Activated CD8-positive, alpha-beta T cell treated with anti-CD3 and anti-CD28 coated beads for 36 hours (primary cell): ENCODE data around the gene MED22. TPM values are rescaled to one million over a fixed set of nuclear protein-coding genes. Genes with fewer than 3 reads are reported as not detected.
"Not testable (repeated sequence)": the region's sequence is repeated elsewhere in the genome, so short reads cannot be mapped to it uniquely, and the experiment has no call there.

Source experiments
- ATAC-seq: fragments of 200-7000 bp; cut with Tn5 transposase; one replicate; pipeline ENCODE4 v1.10.0; 2021; ENCODE audit warnings: mild to moderate bottlenecking, moderate library complexity
- CTCF ChIA-PET: fragments of 350-600 bp; sonication (Branson Sonifier 250); formaldehyde crosslinking; loops from one replicate; lab custom pipeline; 2021; ENCODE audit warnings: antibody characterized with exemption; lab: Charles Lee
- POLR2A ChIA-PET: fragments of 350-600 bp; sonication (Branson Sonifier 250); formaldehyde crosslinking; loops from one replicate; lab custom pipeline; 2021; ENCODE audit warnings: antibody characterized with exemption; lab: Charles Lee
- DNase-seq: peaks from one replicate; pipeline ENCODE4 v3.0.0-alpha.2; 2020
- H3K27ac Mint-ChIP-seq: one replicate; pipeline ENCODE4 v1.8.0; 2021; ENCODE audit warnings: mild to moderate bottlenecking, mixed read lengths
- H3K27me3 Mint-ChIP-seq: one replicate; pipeline ENCODE4 v1.8.0; 2021; ENCODE audit warnings: mixed read lengths
- H3K36me3 Mint-ChIP-seq: one replicate; pipeline ENCODE4 v1.8.0; 2021; ENCODE audit warnings: low read depth, mixed read lengths
- H3K4me1 Mint-ChIP-seq: one replicate; pipeline ENCODE4 v1.8.0; 2021; ENCODE audit warnings: low read depth, mixed read lengths
- H3K4me3 Mint-ChIP-seq: one replicate; pipeline ENCODE4 v1.8.0; 2021; ENCODE audit warnings: mild to moderate bottlenecking, moderate library complexity, mixed read lengths
- H3K9me3 Mint-ChIP-seq: one replicate; pipeline ENCODE4 v1.8.0; 2021; ENCODE audit warnings: mixed read lengths
- intact Hi-C: fragments of 100-400 bp; cut with micrococcal nuclease; formaldehyde crosslinking; loops from one replicate; pipeline ENCODE4 v1.10.0; 2022
- total RNA-seq, 2 experiments: library from RNA; stranded (reverse); gene quantifications; one replicate each; pipeline ENCODE4 v1.2.3, GENCODE V29; 2021
- TF ChIP-seq, protein P1 (sequence below): fragments of 200-600 bp; IDR thresholded peaks from one replicate; pipeline ENCODE4 v1.8.0; 2022; ENCODE audit warnings: antibody characterized with exemption, mild to moderate bottlenecking

Gene MED22
- total RNA-seq, 2 experiments from 2014 or later: 23.4 to 29.0 TPM

DNA sequence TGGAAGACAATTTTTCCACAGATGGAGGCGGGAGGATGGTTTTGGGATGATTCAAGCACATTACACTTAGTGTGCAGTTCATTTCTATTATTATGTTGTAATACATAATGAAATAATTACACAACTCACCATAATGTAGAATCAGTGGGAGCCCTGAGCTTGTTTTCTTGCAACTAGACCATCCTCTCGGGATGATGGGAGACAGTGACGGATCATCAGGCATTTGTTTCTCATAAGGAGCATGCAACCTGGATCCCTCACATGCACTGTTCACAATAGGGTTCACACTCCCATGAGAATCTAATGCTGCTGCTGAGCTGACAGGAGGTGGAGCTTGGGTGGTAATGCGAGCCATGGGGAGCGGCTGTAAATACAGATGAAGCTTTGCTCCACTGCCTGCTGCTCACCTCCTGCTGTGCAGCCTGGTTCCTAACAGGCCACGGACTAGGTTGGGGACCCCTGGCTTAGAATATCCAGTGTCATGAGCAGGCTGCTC, 29.8 kb upstream of the MED22 start:
- POLR2A ChIA-PET: interaction anchor here (1.4 to 1.8 kb wide), 6 partner anchors 10 to 36 kb away, joined by 3 to 9 read pairs (median 4); partner anchors contain the start of genes MED22 and RPL7A
- Mint-ChIP-seq H3K36me3 (peaks cover 21% of the 10 kb centered on the region), H3K4me3 (no peak overlapping the region), H3K27me3 (no peaks in the 10 kb centered on the region), H3K27ac (no peak overlapping the region), H3K9me3 (no peaks in the 10 kb centered on the region), H3K4me1 (peaks cover 16% of the 10 kb centered on the region)
- TF ChIP-seq, protein P1, sequence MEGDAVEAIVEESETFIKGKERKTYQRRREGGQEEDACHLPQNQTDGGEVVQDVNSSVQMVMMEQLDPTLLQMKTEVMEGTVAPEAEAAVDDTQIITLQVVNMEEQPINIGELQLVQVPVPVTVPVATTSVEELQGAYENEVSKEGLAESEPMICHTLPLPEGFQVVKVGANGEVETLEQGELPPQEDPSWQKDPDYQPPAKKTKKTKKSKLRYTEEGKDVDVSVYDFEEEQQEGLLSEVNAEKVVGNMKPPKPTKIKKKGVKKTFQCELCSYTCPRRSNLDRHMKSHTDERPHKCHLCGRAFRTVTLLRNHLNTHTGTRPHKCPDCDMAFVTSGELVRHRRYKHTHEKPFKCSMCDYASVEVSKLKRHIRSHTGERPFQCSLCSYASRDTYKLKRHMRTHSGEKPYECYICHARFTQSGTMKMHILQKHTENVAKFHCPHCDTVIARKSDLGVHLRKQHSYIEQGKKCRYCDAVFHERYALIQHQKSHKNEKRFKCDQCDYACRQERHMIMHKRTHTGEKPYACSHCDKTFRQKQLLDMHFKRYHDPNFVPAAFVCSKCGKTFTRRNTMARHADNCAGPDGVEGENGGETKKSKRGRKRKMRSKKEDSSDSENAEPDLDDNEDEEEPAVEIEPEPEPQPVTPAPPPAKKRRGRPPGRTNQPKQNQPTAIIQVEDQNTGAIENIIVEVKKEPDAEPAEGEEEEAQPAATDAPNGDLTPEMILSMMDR: no peak
- no peak for ATAC-seq
- CTCF ChIA-PET: interaction anchor here (0.7 to 2.1 kb wide), 4 partner anchors 18 to 231 kb away, joined by 3 to 6 read pairs (median 4); no protein-coding TSS in a partner anchor
- intact Hi-C loops: loop anchor here (10.0 kb wide), 1 partner anchor 107 kb away; no protein-coding TSS in a partner anchor
- no peak for DNase-seq

DNA sequence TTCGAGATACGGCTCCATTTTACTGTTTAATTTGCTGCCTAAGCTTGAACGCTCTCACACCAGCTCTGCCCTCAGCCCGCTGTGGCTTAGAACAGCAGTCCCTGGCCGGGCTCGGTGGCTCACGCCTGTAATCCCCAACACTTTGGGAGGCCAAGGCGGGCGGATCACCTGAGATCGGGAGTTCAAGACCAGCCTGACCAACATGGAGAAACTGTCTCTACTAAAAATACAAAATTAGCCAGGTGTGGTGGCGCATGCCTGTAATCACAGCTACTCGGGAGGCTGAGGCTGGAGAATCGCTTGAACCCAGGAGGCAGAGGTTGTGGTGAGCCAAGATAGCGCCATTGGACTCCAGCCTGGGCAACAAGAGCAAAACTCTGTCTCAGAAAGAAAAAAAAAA, 29.3 kb upstream of the MED22 start:
- H3K9me3 Mint-ChIP-seq, H3K27ac Mint-ChIP-seq, DNase-seq, ATAC-seq, H3K27me3 Mint-ChIP-seq: not testable (repeated sequence)
- Mint-ChIP-seq H3K4me3 (peak overlapping the region; percentile 54), H3K4me1 (peaks cover 21% of the 10 kb centered on the region), H3K36me3 (peaks cover 26% of the 10 kb centered on the region)
- intact Hi-C loops: loop anchor here (10.0 kb wide), 1 partner anchor 108 kb away; no protein-coding TSS in a partner anchor
- CTCF ChIA-PET: interaction anchor here (0.7 to 2.1 kb wide), 7 partner anchors 17 to 233 kb away, joined by 3 to 6 read pairs (median 4); no protein-coding TSS in a partner anchor
- POLR2A ChIA-PET: interaction anchor here (1.0 to 1.8 kb wide), 9 partner anchors 9 to 35 kb away, joined by 3 to 9 read pairs (median 4); partner anchors contain the start of genes MED22, RPL7A, SURF1 and SURF2

DNA sequence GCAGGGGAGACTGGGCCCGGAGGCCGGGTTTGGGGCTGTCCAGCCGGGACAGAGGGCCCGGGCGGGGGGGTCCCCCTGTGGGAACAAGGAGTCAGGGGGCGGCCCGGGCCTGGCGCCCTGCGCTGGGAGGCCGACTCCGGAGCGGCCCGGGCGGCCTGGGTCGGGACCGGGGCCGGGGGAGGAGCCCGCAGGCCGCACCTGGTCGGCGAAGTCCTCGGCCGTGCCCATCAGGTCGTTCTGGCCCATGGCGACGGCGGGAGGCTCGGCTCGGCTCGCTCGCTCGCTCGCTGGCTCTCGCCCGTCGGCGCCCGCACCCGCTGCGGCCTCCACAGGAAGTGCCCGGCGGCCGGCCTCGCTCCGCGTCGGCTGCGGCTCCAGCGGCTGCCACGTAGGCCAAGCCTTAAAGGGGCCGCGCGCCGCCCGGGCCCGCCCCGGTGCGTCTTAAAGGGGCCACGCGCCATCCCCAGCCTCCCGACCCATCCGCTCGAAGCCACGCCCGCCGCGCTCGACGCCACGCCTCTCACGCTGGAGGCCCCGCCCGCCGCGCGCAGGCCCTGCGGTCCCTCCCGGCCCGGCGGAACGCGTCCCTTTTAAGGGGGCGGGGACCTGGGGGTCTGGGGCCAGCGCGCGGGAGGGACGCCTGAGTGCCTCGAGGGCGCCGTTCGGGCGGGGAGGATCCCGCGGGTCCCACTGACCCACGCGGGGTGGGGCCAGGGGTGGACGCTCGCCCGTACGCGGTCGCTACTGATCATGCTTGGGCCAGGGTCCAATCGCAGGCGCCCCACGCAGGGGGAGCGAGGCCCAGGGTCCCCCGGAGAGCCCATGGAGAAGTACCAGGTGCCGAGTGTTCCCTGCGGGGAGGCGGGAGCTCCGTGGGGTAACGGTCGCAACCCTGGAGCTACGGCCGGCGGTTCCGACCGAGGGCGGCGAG, 28.1 kb upstream of the MED22 start, which contains the start of the genes STKLD1 and SURF4:
Gene STKLD1 (plus strand): TSS at position 643 of the 931 bp plus-strand sequence. CDS start 108 bp downstream, at position 751.
Gene SURF4 (minus strand): TSS at position 337 of the 931 bp plus-strand sequence. CDS start 91 bp downstream, at position 246.
- intact Hi-C loops: loop anchor here (10.0 kb wide), 1 partner anchor 109 kb away; no protein-coding TSS in a partner anchor
- H3K27ac Mint-ChIP-seq: peak within 1 kb of the TSS; percentile 98
- H3K4me1 Mint-ChIP-seq: peaks cover 34% of the 10 kb centered on the region
- no peaks in the 10 kb centered on the region for H3K9me3 Mint-ChIP-seq
- peak within 1 kb of the TSS; percentile 99 for H3K4me3 Mint-ChIP-seq
- DNase-seq (peak; percentile 96), ATAC-seq (peak; percentile 73)
- POLR2A ChIA-PET: interaction anchor here (0.7 to 28.8 kb wide), 15 partner anchors 9 to 226 kb away, joined by 3 to 872 read pairs (median 4); partner anchors contain the start of genes MED22, RPL7A, SURF1 and SURF2
- TF ChIP-seq, protein P1: no peak
- peaks cover 37% of the 10 kb centered on the region for H3K36me3 Mint-ChIP-seq
- CTCF ChIA-PET: interaction anchor here (0.9 to 2.9 kb wide), 8 partner anchors 17 to 232 kb away, joined by 3 to 15 read pairs (median 4); no protein-coding TSS in a partner anchor
- no peaks in the 10 kb centered on the region for H3K27me3 Mint-ChIP-seq

DNA sequence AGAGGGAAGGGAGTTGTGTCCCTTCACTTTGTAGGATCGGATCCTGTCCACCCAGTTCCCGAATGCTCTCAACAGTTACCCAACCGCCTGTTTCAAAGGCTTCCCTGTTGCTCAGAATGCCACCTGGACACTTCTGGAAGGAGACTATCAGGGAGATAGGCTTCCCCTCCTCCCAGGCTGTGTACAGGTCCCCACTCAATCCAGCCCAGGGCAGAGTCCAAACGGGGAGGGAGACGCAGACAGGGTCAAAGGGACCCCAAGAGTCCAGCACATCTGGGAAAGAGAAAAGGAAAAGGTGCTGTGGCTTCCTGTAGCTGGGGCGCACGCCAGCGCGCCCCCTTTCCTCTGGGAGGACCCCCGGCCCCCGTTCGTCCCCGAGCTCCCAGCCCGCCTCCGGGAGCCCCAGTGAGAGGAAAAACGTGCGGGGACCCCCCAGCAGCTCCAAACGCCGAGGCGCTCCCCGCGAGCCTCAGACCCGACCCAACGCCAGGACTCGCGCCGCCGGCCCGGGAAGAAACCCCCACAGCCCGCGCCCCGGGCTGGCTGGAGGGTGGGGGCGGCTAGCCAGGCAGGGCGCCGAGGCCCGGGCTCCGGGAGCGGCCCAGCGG, 27.3 kb upstream of the MED22 start:
- intact Hi-C loops: loop anchor here (10.0 kb wide), 1 partner anchor 110 kb away; no protein-coding TSS in a partner anchor

More for the DNA sequence above, 27.3 kb upstream of the MED22 start:
- Mint-ChIP-seq H3K9me3 (no peaks in the 10 kb centered on the region), H3K4me3 (peak overlapping the region; percentile 99), H3K36me3 (peaks cover 45% of the 10 kb centered on the region), H3K27me3 (no peaks in the 10 kb centered on the region), H3K27ac (peak overlapping the region; percentile 98), H3K4me1 (peaks cover 41% of the 10 kb centered on the region)
- ChIA-PET POLR2A (interaction anchor here (0.9 to 28.8 kb wide), 9 partner anchors 10 to 42 kb away, joined by 3 to 872 read pairs (median 6); partner anchors contain the start of genes MED22, RPL7A, SURF1 and SURF2), CTCF (interaction anchor here (1.2 to 2.9 kb wide), 3 partner anchors 16 to 26 kb away, joined by 7 to 15 read pairs (median 11); partner anchors contain the start of genes MED22 and RPL7A)
- peak; percentile 32 for DNase-seq
- ATAC-seq: no peak
- TF ChIP-seq, protein P1: no peak
